ENCODE results near the gene VOPP1. TPM values are rescaled to one million over a fixed set of nuclear protein-coding genes. Genes with fewer than 3 reads are reported as not detected.

The VOPP1 gene
- total RNA-seq, 4 donors from 2014 or later: 15.1 to 29.8 (median 22.9) TPM

- WGBS, 2 donors: 77 to 79% methylated on average over 11 of the region's 11 CpGs
- TF ChIP-seq CTCF (IDR thresholded peaks at IDR 0.05): no peak
- TF ChIP-seq POLR2A (IDR thresholded peaks at IDR 0.05): no peak
- intact Hi-C loops (cut with DNase I; ENCODE audit: low total_unique reads): no loop called here
- DNase-seq (ENCODE audit: low spot score in 2 of 2): no peak
- H3K4me3 ChIP-seq (ENCODE audit: low read depth, poor library complexity, severe bottlenecking): no peak overlapping the region
Measured at GRCh38 chr7:55429835-55430499, 142.3 kb downstream of the VOPP1 start.

GRCh38 chr7:55427800-55428199 lies 144.5 kb downstream of the VOPP1 start:
- no peak for TF ChIP-seq CTCF (IDR thresholded peaks at IDR 0.05)
- no peak for TF ChIP-seq POLR2A (IDR thresholded peaks at IDR 0.05)
- intact Hi-C loops (cut with DNase I; ENCODE audit: low total_unique reads): no loop called here
- 88 to 89% methylated on average over 11 of the region's 11 CpGs for WGBS, 2 donors
- no peak overlapping the region for H3K4me3 ChIP-seq (ENCODE audit: low read depth, poor library complexity, severe bottlenecking)
- no peak for DNase-seq (ENCODE audit: low spot score in 2 of 2)

DNA sequence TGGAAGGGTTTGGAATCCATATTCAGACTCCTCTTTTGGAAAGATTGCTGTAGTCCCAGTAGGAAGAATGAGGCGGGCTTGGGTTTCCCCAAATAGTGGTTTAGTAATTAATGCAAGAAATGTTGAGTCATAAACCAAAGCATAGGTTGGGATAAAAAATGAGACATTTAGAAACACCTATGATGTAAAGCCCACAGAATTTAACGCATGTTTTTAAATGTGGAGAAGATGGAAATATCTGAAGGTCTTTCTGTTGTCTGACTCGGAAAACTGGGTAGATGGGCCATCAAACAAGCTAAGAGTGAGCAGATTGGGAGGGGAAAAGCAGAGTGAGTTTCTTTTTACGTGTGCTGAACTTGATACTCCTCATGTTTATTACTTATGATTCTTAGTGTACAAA lies 145.0 kb downstream of the VOPP1 start:
- H3K4me3 ChIP-seq (ENCODE audit: low read depth, poor library complexity, severe bottlenecking): no peak overlapping the region
- intact Hi-C loops (cut with DNase I; ENCODE audit: low total_unique reads): no loop called here
- TF ChIP-seq CTCF (IDR thresholded peaks at IDR 0.05) (no peak), POLR2A (IDR thresholded peaks at IDR 0.05) (no peak)
- WGBS, 2 donors: 67 to 85% methylated on average over 4 of the region's 4 CpGs
- no peak for DNase-seq (ENCODE audit: low spot score in 2 of 2)

GRCh38 chr7:55426676-55427075 lies 145.6 kb downstream of the VOPP1 start:
- intact Hi-C loops (cut with DNase I; ENCODE audit: low total_unique reads): no loop called here
- WGBS, 2 donors: 81 to 86% methylated on average over 12 of the region's 12 CpGs
- DNase-seq (ENCODE audit: low spot score in 2 of 2): no peak

DNA sequence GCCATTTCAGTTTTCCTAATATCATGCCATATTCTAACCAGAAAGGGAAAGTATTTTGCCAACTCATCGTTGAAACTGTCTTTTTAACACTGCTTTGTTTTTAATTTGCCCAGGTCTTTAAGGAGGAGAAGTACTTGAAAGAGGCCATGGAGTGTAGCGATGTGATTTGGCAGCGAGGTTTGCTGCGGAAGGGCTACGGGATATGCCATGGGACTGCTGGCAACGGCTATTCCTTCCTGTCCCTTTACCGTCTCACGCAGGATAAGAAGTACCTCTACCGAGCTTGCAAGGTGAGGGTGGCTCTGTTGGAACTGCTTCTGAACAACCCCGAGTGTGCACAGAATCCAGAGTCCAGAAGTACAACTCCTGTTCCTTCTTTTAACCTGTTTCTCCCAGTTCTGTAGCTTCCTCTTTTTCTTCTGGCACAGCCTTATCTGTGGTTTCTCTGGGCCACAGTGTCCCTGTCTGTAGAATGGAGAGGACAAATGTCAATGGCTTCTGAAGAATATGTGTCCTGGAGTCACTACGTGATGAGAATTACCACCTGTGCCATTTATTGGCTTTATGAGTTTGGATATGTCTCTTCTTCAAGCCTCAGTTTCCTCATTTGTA lies 147.1 kb downstream of the VOPP1 start:
- intact Hi-C loops (cut with DNase I; ENCODE audit: low total_unique reads): no loop called here
- H3K4me3 ChIP-seq (ENCODE audit: low read depth, poor library complexity, severe bottlenecking): no peak overlapping the region
- WGBS, 2 donors: 89 to 91% methylated on average over 11 of the region's 11 CpGs
- no peak for TF ChIP-seq POLR2A (IDR thresholded peaks at IDR 0.05)
- no peak for DNase-seq (ENCODE audit: low spot score in 2 of 2)

More at GRCh38 chr7:55426676-55427075, 145.6 kb downstream of the VOPP1 start:
- no peak overlapping the region for H3K4me3 ChIP-seq (ENCODE audit: low read depth, poor library complexity, severe bottlenecking)
- no peak for TF ChIP-seq POLR2A (IDR thresholded peaks at IDR 0.05)
- no peak for TF ChIP-seq CTCF (IDR thresholded peaks at IDR 0.05)

DNA sequence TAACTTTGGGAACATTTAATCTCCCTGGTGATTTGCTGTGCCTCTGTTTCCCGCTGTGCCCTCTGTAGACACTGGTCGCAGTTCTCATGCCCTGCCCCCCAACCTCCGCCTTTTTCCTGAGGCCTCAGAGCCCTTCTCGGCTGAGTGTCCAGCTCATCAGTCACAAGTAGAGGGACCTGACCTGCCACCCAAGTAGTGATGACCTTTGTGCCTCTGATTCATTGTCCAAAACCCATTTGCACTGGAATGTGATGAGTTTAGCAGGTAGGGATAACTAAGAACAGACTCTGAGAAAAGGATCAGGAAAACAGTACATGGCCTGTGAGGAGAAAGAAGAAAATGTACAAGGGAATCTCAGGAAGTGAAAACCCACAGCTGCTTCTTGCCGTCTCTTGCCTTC lies 148.4 kb downstream of the VOPP1 start:
- TF ChIP-seq CTCF (IDR thresholded peaks at IDR 0.05): no peak
- no peak for TF ChIP-seq POLR2A (IDR thresholded peaks at IDR 0.05)
- no peak for DNase-seq (ENCODE audit: low spot score in 2 of 2)
- H3K4me3 ChIP-seq (ENCODE audit: low read depth, poor library complexity, severe bottlenecking): no peak overlapping the region
- WGBS, 2 donors: 88 to 95% methylated on average over 5 of the region's 5 CpGs
- intact Hi-C loops (cut with DNase I; ENCODE audit: low total_unique reads): no loop called here
